ENCODE results near the gene ELP4. TPM values are rescaled to one million over a fixed set of nuclear protein-coding genes. Genes with fewer than 3 reads are reported as not detected.

The ELP4 gene
- total and polyA plus RNA-seq, 2 experiments from 2014 or later = 16.6 to 28.7 TPM

- H3K27me3 ChIP-seq = no peaks in the 10 kb centered on the region
- H3K4me1 ChIP-seq (ENCODE audit: low read depth) = no peaks in the 10 kb centered on the region
- H3K27ac ChIP-seq = no peak overlapping the region
- no peak for TF ChIP-seq CTCF (IDR thresholded peaks at IDR 0.05; ENCODE audit: low read depth, low read length)
- no peak for DNase-seq (ENCODE audit: low read depth in 1 of 2, low spot score in 1 of 2)
- H3K4me3 ChIP-seq = no peak overlapping the region
- no peaks in the 10 kb centered on the region for H3K36me3 ChIP-seq
- H3K9me3 ChIP-seq (ENCODE audit: low read depth) = no peaks in the 10 kb centered on the region
Measured at GRCh38 chr11:31702966-31703365, 193.4 kb downstream of the ELP4 start.

- Histone ChIP-seq H3K36me3 (no peaks in the 10 kb centered on the region), H3K27me3 (no peaks in the 10 kb centered on the region), H3K4me1 (ENCODE audit: low read depth) (no peaks in the 10 kb centered on the region), H3K4me3 (no peak overlapping the region), H3K27ac (no peak overlapping the region), H3K9me3 (ENCODE audit: low read depth) (no peaks in the 10 kb centered on the region)
- DNase-seq (ENCODE audit: low read depth in 1 of 2, low spot score in 1 of 2) = no peak
- no peak for TF ChIP-seq CTCF (IDR thresholded peaks at IDR 0.05; ENCODE audit: low read depth, low read length)
Measured at GRCh38 chr11:31706357-31706756, 196.8 kb downstream of the ELP4 start.

GRCh38 chr11:31711137-31711536 lies 201.6 kb downstream of the ELP4 start:
- no peak for DNase-seq (ENCODE audit: low read depth in 1 of 2, low spot score in 1 of 2)
- Histone ChIP-seq H3K4me1 (ENCODE audit: low read depth) (no peaks in the 10 kb centered on the region), H3K9me3 (ENCODE audit: low read depth) (no peaks in the 10 kb centered on the region), H3K4me3 (no peak overlapping the region), H3K27me3 (no peaks in the 10 kb centered on the region), H3K36me3 (no peaks in the 10 kb centered on the region), H3K27ac (no peak overlapping the region)
- no peak for TF ChIP-seq CTCF (IDR thresholded peaks at IDR 0.05; ENCODE audit: low read depth, low read length)

GRCh38 chr11:31712851-31713250 lies 203.3 kb downstream of the ELP4 start:
- no peaks in the 10 kb centered on the region for H3K9me3 ChIP-seq (ENCODE audit: low read depth)
- H3K27me3 ChIP-seq = no peaks in the 10 kb centered on the region
- H3K36me3 ChIP-seq = no peaks in the 10 kb centered on the region
- no peak overlapping the region for H3K27ac ChIP-seq
- no peak for TF ChIP-seq CTCF (IDR thresholded peaks at IDR 0.05; ENCODE audit: low read depth, low read length)
- H3K4me3 ChIP-seq = no peak overlapping the region
- no peaks in the 10 kb centered on the region for H3K4me1 ChIP-seq (ENCODE audit: low read depth)
- DNase-seq (ENCODE audit: low read depth in 1 of 2, low spot score in 1 of 2) = no peak

GRCh38 chr11:31714840-31715239 lies 205.3 kb downstream of the ELP4 start:
- no peaks in the 10 kb centered on the region for H3K36me3 ChIP-seq
- H3K27me3 ChIP-seq = no peaks in the 10 kb centered on the region
- no peaks in the 10 kb centered on the region for H3K4me1 ChIP-seq (ENCODE audit: low read depth)
- H3K27ac ChIP-seq = no peak overlapping the region
- H3K9me3 ChIP-seq (ENCODE audit: low read depth) = no peaks in the 10 kb centered on the region
- no peak for DNase-seq (ENCODE audit: low read depth in 1 of 2, low spot score in 1 of 2)
- TF ChIP-seq CTCF (IDR thresholded peaks at IDR 0.05; ENCODE audit: low read depth, low read length) = no peak
- H3K4me3 ChIP-seq = no peak overlapping the region

GRCh38 chr11:31720225-31720624 lies 210.7 kb downstream of the ELP4 start:
- no peaks in the 10 kb centered on the region for H3K36me3 ChIP-seq
- no peak for TF ChIP-seq CTCF (IDR thresholded peaks at IDR 0.05; ENCODE audit: low read depth, low read length)
- no peaks in the 10 kb centered on the region for H3K4me1 ChIP-seq (ENCODE audit: low read depth)
- DNase-seq (ENCODE audit: low read depth in 1 of 2, low spot score in 1 of 2) = no peak
- no peaks in the 10 kb centered on the region for H3K9me3 ChIP-seq (ENCODE audit: low read depth)
- no peak overlapping the region for H3K4me3 ChIP-seq
- H3K27me3 ChIP-seq = peaks cover 5% of the 10 kb centered on the region
- no peak overlapping the region for H3K27ac ChIP-seq

Data from cardiac muscle cell (in vitro differentiated cells and primary cell).